HEK293 (cell line): ENCODE data around the gene MYRIP.

Experiments used
- CTCF ChIA-PET: fragments of 350-600 bp; formaldehyde crosslinking; extraction: SDS; loops from one replicate; lab custom pipeline; 2021; ENCODE audit warnings: antibody characterized with exemption; lab: Yijun Ruan, JAX
- POLR2A ChIA-PET: fragments of 300-600 bp; formaldehyde crosslinking; extraction: SDS; loops from one replicate; lab custom pipeline; 2020; ENCODE audit warnings: antibody characterized with exemption, inconsistent platforms; lab: Yijun Ruan, JAX
- H3K27ac ChIP-seq: fragments of 200-500 bp; sonication (Bioruptor generic); 2 replicates; pipeline ENCODE4 v1.5.1; 2014; ENCODE audit warnings: low read depth, low read length, control low read depth, inconsistent platforms; ENCODE audit errors: extremely low read depth
- H3K36me3 ChIP-seq, 2 experiments: fragments of 200-500 bp in 1 of 2; sonication (Bioruptor generic) in 1 of 2; 1 replicate in 1 of 2; 2 replicates in 1 of 2; pipeline ENCODE4 v1.5.1; 2014 to 2017; ENCODE audit warnings: inconsistent platforms in 2 of 2, low read length in 2 of 2; ENCODE audit not compliant: control insufficient read depth in 2 of 2, insufficient read depth in 1 of 2
- H3K4me1 ChIP-seq: fragments of 200-500 bp; sonication (Bioruptor generic); 2 replicates; pipeline ENCODE4 v1.5.1; 2014; ENCODE audit warnings: mild to moderate bottlenecking, low read length, inconsistent platforms; ENCODE audit not compliant: control insufficient read depth, insufficient read depth
- H3K4me3 ChIP-seq: 2 replicates; pipeline ENCODE4 v1.5.1; 2011; ENCODE audit warnings: low read depth, mild to moderate bottlenecking, control low read depth, low read length, moderate library complexity
- H3K9me3 ChIP-seq: fragments of 200-500 bp; sonication (Bioruptor generic); 2 replicates; pipeline ENCODE4 v1.5.1; 2014; ENCODE audit warnings: low read depth, low read length, inconsistent platforms; ENCODE audit not compliant: control insufficient read depth, insufficient read depth
- FEZF1 ChIP-seq: fragments of 450-650 bp; formaldehyde crosslinking; IDR thresholded peaks from 2 replicates; pipeline ENCODE4 v1.5.1; 2016; ENCODE audit warnings: missing biosample characterization, missing genetic modification characterization
- GLIS1 ChIP-seq: fragments of 450-650 bp; formaldehyde crosslinking; IDR thresholded peaks from 2 replicates; pipeline ENCODE4 v1.5.1; 2016; ENCODE audit warnings: missing biosample characterization, missing genetic modification characterization
- HOXA7 ChIP-seq: sonication (generic); formaldehyde crosslinking; IDR thresholded peaks from 2 replicates; pipeline ENCODE4 v1.8.1; 2022; ENCODE audit warnings: missing genetic modification reagents, borderline replicate concordance
- ZBTB20 ChIP-seq: fragments of 450-650 bp; formaldehyde crosslinking; IDR thresholded peaks from 2 replicates; pipeline ENCODE4 v1.5.1; 2016; ENCODE audit warnings: missing biosample characterization, missing genetic modification characterization
- ZNF132 ChIP-seq: fragments of 450-650 bp; formaldehyde crosslinking; IDR thresholded peaks from 2 replicates; pipeline ENCODE4 v1.5.1; 2017; ENCODE audit warnings: missing biosample characterization, missing genetic modification characterization, borderline replicate concordance
- ZNF140 ChIP-seq: fragments of 450-650 bp; formaldehyde crosslinking; IDR thresholded peaks from 2 replicates; pipeline ENCODE4 v1.5.1; 2016; ENCODE audit warnings: missing biosample characterization, missing genetic modification characterization
- ZNF248 ChIP-seq: fragments of 450-650 bp; formaldehyde crosslinking; IDR thresholded peaks from 2 replicates; pipeline ENCODE4 v1.5.1; 2017; ENCODE audit warnings: missing biosample characterization, missing genetic modification characterization
- ZNF266 ChIP-seq: fragments of 450-650 bp; formaldehyde crosslinking; IDR thresholded peaks from 2 replicates; pipeline ENCODE4 v1.5.1; 2016; ENCODE audit warnings: missing biosample characterization, missing genetic modification characterization, low read depth
- ZNF324 ChIP-seq: fragments of 450-650 bp; formaldehyde crosslinking; IDR thresholded peaks from 2 replicates; pipeline ENCODE4 v1.5.1; 2016; ENCODE audit warnings: missing biosample characterization, missing genetic modification characterization
- ZNF354C ChIP-seq: fragments of 450-650 bp; formaldehyde crosslinking; IDR thresholded peaks from 2 replicates; pipeline ENCODE4 v1.5.1; 2016; ENCODE audit warnings: missing biosample characterization, missing genetic modification characterization, low read depth, borderline replicate concordance
- ZNF394 ChIP-seq: fragments of 450-650 bp; formaldehyde crosslinking; IDR thresholded peaks from 2 replicates; pipeline ENCODE4 v1.5.1; 2016; ENCODE audit warnings: missing biosample characterization, missing genetic modification characterization, mild to moderate bottlenecking, moderate library complexity, borderline replicate concordance
- ZNF404 ChIP-seq: fragments of 450-650 bp; formaldehyde crosslinking; IDR thresholded peaks from 2 replicates; pipeline ENCODE4 v1.5.1; 2017; ENCODE audit warnings: missing biosample characterization, missing genetic modification characterization
- ZNF596 ChIP-seq: fragments of 450-650 bp; IDR thresholded peaks from 2 replicates; pipeline ENCODE4 v1.5.0; 2018; ENCODE audit warnings: missing biosample characterization, mild to moderate bottlenecking, missing genetic modification characterization, moderate library complexity
- ZNF621 ChIP-seq: fragments of 450-650 bp; formaldehyde crosslinking; IDR thresholded peaks from 2 replicates; pipeline ENCODE4 v1.5.1; 2017; ENCODE audit warnings: missing biosample characterization, missing genetic modification characterization
- ZNF785 ChIP-seq: fragments of 450-650 bp; formaldehyde crosslinking; IDR thresholded peaks from 2 replicates; pipeline ENCODE4 v1.5.1; 2016; ENCODE audit warnings: missing biosample characterization, missing genetic modification characterization
- ZSCAN16 ChIP-seq: fragments of 450-650 bp; formaldehyde crosslinking; IDR thresholded peaks from 2 replicates; pipeline ENCODE4 v1.5.1; 2016; ENCODE audit warnings: missing biosample characterization, missing genetic modification characterization
- ZSCAN23 ChIP-seq: fragments of 450-650 bp; formaldehyde crosslinking; IDR thresholded peaks from 2 replicates; pipeline ENCODE4 v1.5.1; 2016; ENCODE audit warnings: missing biosample characterization, missing genetic modification characterization
- TF ChIP-seq, protein P1 (sequence below): fragments of 450-650 bp; formaldehyde crosslinking; IDR thresholded peaks from 2 replicates; pipeline ENCODE4 v1.5.1; 2016; ENCODE audit warnings: missing biosample characterization, missing genetic modification characterization
- TF ChIP-seq, protein P2 (sequence below): fragments of 450-650 bp; formaldehyde crosslinking; IDR thresholded peaks from 2 replicates; pipeline ENCODE4 v1.5.1; 2016; ENCODE audit warnings: missing biosample characterization, missing genetic modification characterization

MYRIP gene

DNA sequence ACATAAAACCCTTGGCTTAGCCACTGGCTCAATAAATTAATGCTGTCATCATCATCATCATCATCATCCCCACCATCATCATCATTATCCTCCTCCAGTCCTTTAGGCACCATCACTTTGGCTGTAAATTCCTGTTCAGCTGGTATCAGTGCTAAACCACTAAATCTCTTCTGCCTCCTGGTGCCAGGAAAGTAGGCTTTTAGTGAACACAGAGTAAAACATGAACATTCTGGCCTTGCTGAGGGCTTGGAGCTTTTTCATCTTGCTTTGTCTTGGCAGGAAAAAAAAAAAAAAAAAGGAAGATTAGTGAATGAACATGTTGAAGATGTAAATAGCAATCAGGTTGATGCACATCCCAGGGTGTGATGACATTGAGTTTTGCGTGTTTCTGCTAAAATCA is 432.8 kb downstream of the MYRIP start (continued):
- TF ChIP-seq ZNF324 (tag by site-specific recombination) (no peak), ZSCAN16 (tag by site-specific recombination) (no peak), ZNF394 (tag by site-specific recombination) (no peak)
- TF ChIP-seq, all 188 proteins: peak for 0

- POLR2A ChIA-PET = no interaction called here
- Histone ChIP-seq H3K36me3 (no peaks in the 10 kb centered on the region), H3K27ac (no peak overlapping the region), H3K9me3 (no peaks in the 10 kb centered on the region), H3K4me1 (no peaks in the 10 kb centered on the region), H3K4me3 (no peak overlapping the region)
- TF ChIP-seq ZNF404 (tag by site-specific recombination) (no peak), HOXA7 (CRISPR knock-in tag) (no peak), ZNF266 (tag by site-specific recombination) (no peak), ZNF621 (tag by site-specific recombination) (no peak), ZNF248 (no peak), ZNF596 (tag by site-specific recombination) (no peak), ZNF354C (tag by site-specific recombination) (no peak), ZNF140 (tag by site-specific recombination) (no peak), GLIS1 (tag by site-specific recombination) (no peak), ZNF785 (no peak), ZSCAN23 (tag by site-specific recombination) (no peak), ZBTB20 (tag by site-specific recombination) (no peak), FEZF1 (tag by site-specific recombination) (no peak)
- TF ChIP-seq, protein P1, sequence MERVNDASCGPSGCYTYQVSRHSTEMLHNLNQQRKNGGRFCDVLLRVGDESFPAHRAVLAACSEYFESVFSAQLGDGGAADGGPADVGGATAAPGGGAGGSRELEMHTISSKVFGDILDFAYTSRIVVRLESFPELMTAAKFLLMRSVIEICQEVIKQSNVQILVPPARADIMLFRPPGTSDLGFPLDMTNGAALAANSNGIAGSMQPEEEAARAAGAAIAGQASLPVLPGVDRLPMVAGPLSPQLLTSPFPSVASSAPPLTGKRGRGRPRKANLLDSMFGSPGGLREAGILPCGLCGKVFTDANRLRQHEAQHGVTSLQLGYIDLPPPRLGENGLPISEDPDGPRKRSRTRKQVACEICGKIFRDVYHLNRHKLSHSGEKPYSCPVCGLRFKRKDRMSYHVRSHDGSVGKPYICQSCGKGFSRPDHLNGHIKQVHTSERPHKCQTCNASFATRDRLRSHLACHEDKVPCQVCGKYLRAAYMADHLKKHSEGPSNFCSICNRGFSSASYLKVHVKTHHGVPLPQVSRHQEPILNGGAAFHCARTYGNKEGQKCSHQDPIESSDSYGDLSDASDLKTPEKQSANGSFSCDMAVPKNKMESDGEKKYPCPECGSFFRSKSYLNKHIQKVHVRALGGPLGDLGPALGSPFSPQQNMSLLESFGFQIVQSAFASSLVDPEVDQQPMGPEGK (tag by site-specific recombination) = no peak
- TF ChIP-seq, protein P2, sequence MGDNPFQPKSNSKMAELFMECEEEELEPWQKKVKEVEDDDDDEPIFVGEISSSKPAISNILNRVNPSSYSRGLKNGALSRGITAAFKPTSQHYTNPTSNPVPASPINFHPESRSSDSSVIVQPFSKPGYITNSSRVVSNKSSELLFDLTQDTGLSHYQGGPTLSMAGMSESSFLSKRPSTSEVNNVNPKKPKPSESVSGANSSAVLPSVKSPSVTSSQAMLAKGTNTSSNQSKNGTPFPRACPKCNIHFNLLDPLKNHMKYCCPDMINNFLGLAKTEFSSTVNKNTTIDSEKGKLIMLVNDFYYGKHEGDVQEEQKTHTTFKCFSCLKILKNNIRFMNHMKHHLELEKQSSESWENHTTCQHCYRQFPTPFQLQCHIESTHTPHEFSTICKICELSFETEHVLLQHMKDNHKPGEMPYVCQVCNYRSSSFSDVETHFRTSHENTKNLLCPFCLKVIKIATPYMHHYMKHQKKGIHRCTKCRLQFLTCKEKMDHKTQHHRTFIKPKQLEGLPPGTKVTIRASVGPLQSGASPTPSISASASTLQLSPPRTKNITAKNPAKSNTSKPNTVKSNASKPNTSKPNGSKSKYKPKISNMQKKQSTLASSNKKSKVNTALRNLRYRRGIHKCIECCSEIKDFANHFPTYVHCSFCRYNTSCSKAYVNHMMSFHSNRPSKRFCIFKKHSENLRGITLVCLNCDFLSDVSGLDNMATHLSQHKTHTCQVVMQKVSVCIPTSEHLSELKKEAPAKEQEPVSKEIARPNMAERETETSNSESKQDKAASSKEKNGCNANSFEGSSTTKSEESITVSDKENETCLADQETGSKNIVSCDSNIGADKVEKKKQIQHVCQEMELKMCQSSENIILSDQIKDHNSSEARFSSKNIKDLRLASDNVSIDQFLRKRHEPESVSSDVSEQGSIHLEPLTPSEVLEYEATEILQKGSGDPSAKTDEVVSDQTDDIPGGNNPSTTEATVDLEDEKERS (tag by site-specific recombination) = no peak
- CTCF ChIA-PET = no interaction called here
Measured at GRCh38 chr3:40242638-40243037, 433.2 kb downstream of the MYRIP start.

- Histone ChIP-seq H3K27ac (no peak overlapping the region), H3K36me3 (no peaks in the 10 kb centered on the region), H3K4me3 (no peak overlapping the region), H3K4me1 (no peaks in the 10 kb centered on the region), H3K9me3 (no peaks in the 10 kb centered on the region)
- TF ChIP-seq ZNF132 = no peak
- POLR2A ChIA-PET = no interaction called here
- CTCF ChIA-PET = interaction anchor here (0.7 to 1.0 kb wide), 2 partner anchors 51 to 150 kb away, joined by 4 read pairs; no protein-coding TSS in a partner anchor
Measured at GRCh38 chr3:40243056-40243455, 433.6 kb downstream of the MYRIP start.
